ENCODE results near the gene SIPA1L2. TPM values are rescaled to one million over a fixed set of nuclear protein-coding genes. Genes with fewer than 3 reads are reported as not detected.

Gene SIPA1L2
- total and polyA plus RNA-seq, 2 of the 4 experiments (the other 2 are of a cell fraction), result 7.1 to 13.4 TPM

- TF ChIP-seq MAZ (IDR thresholded peaks at IDR 0.05; ENCODE audit: borderline replicate concordance, low read depth, low read length) (no peak), CHD1 (IDR thresholded peaks at IDR 0.05; ENCODE audit: low read depth, low read length) (no peak), BHLHE40 (IDR thresholded peaks at IDR 0.05; ENCODE audit: low read depth, low read length) (no peak)
These were observed 33.0 kb upstream of the SIPA1L2 start (continued) for GRCh38 chr1:232662910-232663309.

DNA sequence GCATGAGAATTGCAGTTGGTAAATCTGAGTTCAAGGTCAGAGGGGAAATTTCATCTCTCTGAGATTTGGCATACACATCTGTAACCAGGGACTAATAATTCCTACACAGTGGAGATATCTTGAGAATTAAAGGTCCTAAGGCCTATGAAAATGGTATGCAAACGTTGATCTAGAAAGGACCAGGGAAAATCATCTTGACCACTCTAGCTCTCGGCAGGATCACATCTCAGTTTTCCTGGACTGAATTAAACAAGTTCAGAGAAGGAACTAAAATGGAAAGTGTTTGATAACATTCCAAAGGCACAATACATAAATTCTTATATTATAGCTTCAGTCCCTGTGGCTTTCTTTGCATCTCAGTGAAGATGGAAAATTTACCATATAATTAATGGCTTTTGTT lies 28.5 kb upstream of the SIPA1L2 start:
- BruUV-seq (replicated peaks), result no TSS peak
- H4K91ac ChIP-seq (ENCODE audit: insufficient read depth, low read depth, low read length), result no peak overlapping the region
- no peaks in the 10 kb centered on the region for H3K36me3 ChIP-seq (ENCODE audit: control insufficient read depth, insufficient read depth, low read length)
- H2BK20ac ChIP-seq (ENCODE audit: low read depth, low read length), result no peak overlapping the region
- peaks cover 4% of the 10 kb centered on the region for H3K27me3 ChIP-seq (ENCODE audit: control insufficient read depth, insufficient read depth, low read length)
- in situ Hi-C loops (cut with MboI; ENCODE audit: low sequenced_read_pairs) (no loop called here), intact Hi-C loops (cut with micrococcal nuclease) (no loop called here), dilution Hi-C loops (cut with HindIII; ENCODE audit: low sequenced_read_pairs, unreplicated experiment) (no loop called here)
- no peak overlapping the region for H2BK5ac ChIP-seq (ENCODE audit: low read depth, low read length, poor library complexity, severe bottlenecking)
- H3K4me3 ChIP-seq (ENCODE audit: insufficient read depth, low read depth, low read length), result no peak overlapping the region
- DNase-seq, result no peak
- no peak overlapping the region for H4K5ac ChIP-seq (ENCODE audit: low read depth, low read length)
- no peaks in the 10 kb centered on the region for H3K9me1 ChIP-seq (ENCODE audit: insufficient read depth, low read length)
- no CpG with 5 or more reads among the region's 2 CpGs for WGBS, 2 experiments (ENCODE audit: extremely low coverage in 2 of 2, insufficient read length in 1 of 2)
- no peak overlapping the region for H3K9ac ChIP-seq (ENCODE audit: low read depth, low read length)
- no peak overlapping the region for H3K23ac ChIP-seq (ENCODE audit: low read depth, low read length)
- no peaks in the 10 kb centered on the region for H4K20me1 ChIP-seq (ENCODE audit: insufficient read depth, low read length)
- no peak overlapping the region for H2BK15ac ChIP-seq (ENCODE audit: low read depth, low read length)
- no peaks in the 10 kb centered on the region for H3K4me1 ChIP-seq (ENCODE audit: control insufficient read depth, insufficient read depth, low read length)
- no peak overlapping the region for H2AFZ ChIP-seq (replicated peaks; ENCODE audit: low read length, poor library complexity)
- TF ChIP-seq RAD21 (IDR thresholded peaks at IDR 0.05; ENCODE audit: low read length) (no peak), FOS (IDR thresholded peaks at IDR 0.05; ENCODE audit: low read depth, low read length) (no peak), NFE2L2 (IDR thresholded peaks at IDR 0.05; ENCODE audit: low read depth, low read length) (no peak), CEBPB (IDR thresholded peaks at IDR 0.05; ENCODE audit: low read depth, low read length) (no peak), MXI1 (IDR thresholded peaks at IDR 0.05; ENCODE audit: borderline replicate concordance, low read depth, low read length) (no peak), MAZ (IDR thresholded peaks at IDR 0.05; ENCODE audit: borderline replicate concordance, low read depth, low read length) (no peak), ELK1 (IDR thresholded peaks at IDR 0.05; ENCODE audit: borderline replicate concordance, low read depth, low read length) (no peak), CHD1 (IDR thresholded peaks at IDR 0.05; ENCODE audit: low read depth, low read length) (no peak), MAFK (IDR thresholded peaks at IDR 0.05; ENCODE audit: low read depth, low read length) (no peak), RFX5 (IDR thresholded peaks at IDR 0.05; ENCODE audit: low read depth, low read length) (no peak), SMC3 (IDR thresholded peaks at IDR 0.05; ENCODE audit: low read depth, low read length) (no peak)
- TF ChIP-seq, protein P1, sequence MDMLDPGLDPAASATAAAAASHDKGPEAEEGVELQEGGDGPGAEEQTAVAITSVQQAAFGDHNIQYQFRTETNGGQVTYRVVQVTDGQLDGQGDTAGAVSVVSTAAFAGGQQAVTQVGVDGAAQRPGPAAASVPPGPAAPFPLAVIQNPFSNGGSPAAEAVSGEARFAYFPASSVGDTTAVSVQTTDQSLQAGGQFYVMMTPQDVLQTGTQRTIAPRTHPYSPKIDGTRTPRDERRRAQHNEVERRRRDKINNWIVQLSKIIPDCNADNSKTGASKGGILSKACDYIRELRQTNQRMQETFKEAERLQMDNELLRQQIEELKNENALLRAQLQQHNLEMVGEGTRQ (IDR thresholded peaks at IDR 0.05; ENCODE audit: low read depth, low read length), result no peak
- H2AK9ac ChIP-seq (replicated peaks; ENCODE audit: low read depth, low read length, poor library complexity), result no peak overlapping the region
- H3K79me1 ChIP-seq (ENCODE audit: low read depth in 1 of 2, low read length in 2 of 2), result no peaks in the 10 kb centered on the region
- H4K8ac ChIP-seq (ENCODE audit: low read depth in 2 of 2, low read length in 2 of 2), result no peak overlapping the region
- H3K9me3 ChIP-seq (ENCODE audit: control insufficient read depth, insufficient read depth, low read length), result no peaks in the 10 kb centered on the region
- H3K14ac ChIP-seq (replicated peaks; ENCODE audit: low read depth, low read length), result no peak overlapping the region
- no peak for ATAC-seq (ENCODE audit: low read depth)
- no peak overlapping the region for H3K4ac ChIP-seq (ENCODE audit: low read depth, low read length)
- no peak overlapping the region for H3K18ac ChIP-seq (ENCODE audit: low read depth, low read length)
- H3K56ac ChIP-seq (ENCODE audit: extremely low read depth, insufficient read depth, low read length), result no peak overlapping the region
- no peak overlapping the region for H3K4me2 ChIP-seq (ENCODE audit: low read depth, low read length)
- ChIA-PET POLR2A (ENCODE audit: unreplicated experiment) (interaction anchor here (0.5 kb wide), 1 partner anchor 15 kb away, joined by 3 read pairs; no protein-coding TSS in a partner anchor), CTCF (no interaction called here)
- H2AK5ac ChIP-seq (ENCODE audit: low read depth, low read length), result no peak overlapping the region
- H2BK120ac ChIP-seq (ENCODE audit: low read depth, low read length), result no peak overlapping the region
- H3K27ac ChIP-seq (ENCODE audit: insufficient read depth, low read length), result no peak overlapping the region

All from IMR-90 (cell line).